HG03039 (cell line): Measurements from ENCODE around the gene SUN1.
"Not testable (repeated sequence)": the region's sequence is repeated elsewhere in the genome, so short reads cannot be mapped to it uniquely, and the experiment has no call there.

Experiments
- ATAC-seq: cut with Tn5 transposase; IDR thresholded peaks from one replicate; pipeline ENCODE4 v1.9.1; 2021; ENCODE audit warnings: mild to moderate bottlenecking, moderate library complexity; ENCODE audit not compliant: unreplicated experiment

Gene SUN1

GRCh38 chr7:803796-804195 lies 28.5 kb upstream of the SUN1 start:
- ATAC-seq: not testable (repeated sequence)

GRCh38 chr7:805261-805660 lies 27.0 kb upstream of the SUN1 start:
- ATAC-seq: no peak

- no peak for ATAC-seq
Observed at GRCh38 chr7:815284-816216, 16.7 kb upstream of the SUN1 start.

GRCh38 chr7:816300-816750 lies 16.0 kb upstream of the SUN1 start:
- peak; percentile 93 for ATAC-seq

GRCh38 chr7:816751-817671 lies 15.3 kb upstream of the SUN1 start:
- ATAC-seq: peak; percentile 32

- ATAC-seq: no peak
Observed at GRCh38 chr7:818031-818699, 14.1 kb upstream of the SUN1 start.

GRCh38 chr7:820341-820740 lies 11.9 kb upstream of the SUN1 start:
- no peak for ATAC-seq

GRCh38 chr7:821688-822087 lies 10.6 kb upstream of the SUN1 start:
- no peak for ATAC-seq

GRCh38 chr7:822692-823276 lies 9.5 kb upstream of the SUN1 start:
- no peak for ATAC-seq

- ATAC-seq: no peak
Observed at GRCh38 chr7:823649-824048, 8.6 kb upstream of the SUN1 start.

- no peak for ATAC-seq
Observed at GRCh38 chr7:824081-824480, 8.2 kb upstream of the SUN1 start.

- ATAC-seq: no peak
Observed at GRCh38 chr7:824664-825063, 7.6 kb upstream of the SUN1 start.

- no peak for ATAC-seq
Observed at GRCh38 chr7:825386-825785, 6.9 kb upstream of the SUN1 start.

- no peak for ATAC-seq
Observed at GRCh38 chr7:826230-826917, 5.9 kb upstream of the SUN1 start.

GRCh38 chr7:828793-829561 lies 3.3 kb upstream of the SUN1 start:
- no peak for ATAC-seq

- ATAC-seq: no peak
Observed at GRCh38 chr7:830069-830468, 2.2 kb upstream of the SUN1 start.

GRCh38 chr7:831596-832166 lies 595 bp upstream of the SUN1 start:
- no peak for ATAC-seq

- ATAC-seq: no peak
Observed at GRCh38 chr7:832968-833424, 720 bp downstream of the SUN1 start.
